Heart left ventricle (tissue), 16 donors: ENCODE results near the gene FUT4. TPM values are rescaled to one million over a fixed set of nuclear protein-coding genes. Genes with fewer than 3 reads are reported as not detected.

Experiments
- ATAC-seq, 4 donors: fragments of 200-7000 bp; cut with Tn5 transposase; one replicate each; pipeline ENCODE4 v1.9.1; 2020 to 2022; ENCODE audit warnings: moderate library complexity in 4 of 4, mild to moderate bottlenecking in 3 of 4, moderate number of reproducible peaks in 1 of 4
- DNase-seq, 5 donors: peaks; one replicate each; pipeline ENCODE4 v3.0.0-alpha.2; 2020
- H3K27ac ChIP-seq, 12 donors: fragments of 200-600 bp; sonication (generic) in 4 of 12; one replicate each; pipeline versions ENCODE4 v1.5.0 to v1.8.0; 2016 to 2022; ENCODE audit warnings: mild to moderate bottlenecking in 2 of 12
- H3K27me3 ChIP-seq, 9 donors: fragments of 200-600 bp; sonication (generic) in 2 of 9; one replicate each; pipeline versions ENCODE4 v1.5.1 to v1.8.0; 2016 to 2022; ENCODE audit warnings: mild to moderate bottlenecking in 3 of 9
- H3K36me3 ChIP-seq, 9 donors: fragments of 200-600 bp; sonication (generic) in 2 of 9; one replicate each; pipeline versions ENCODE4 v1.5.0 to v1.8.0; 2018 to 2022; ENCODE audit warnings: mild to moderate bottlenecking in 2 of 9
- H3K4me1 ChIP-seq, 12 donors: fragments of 200-600 bp; sonication (generic) in 4 of 12; one replicate each; pipeline versions ENCODE4 v1.5.0 to v1.8.0; 2016 to 2022; ENCODE audit warnings: mild to moderate bottlenecking in 3 of 12
- H3K4me3 ChIP-seq, 12 donors: fragments of 200-600 bp; sonication (generic) in 4 of 12; one replicate each; pipeline versions ENCODE4 v1.5.0 to v1.8.0; 2017 to 2022; ENCODE audit warnings: mild to moderate bottlenecking in 9 of 12, moderate library complexity in 4 of 12
- H3K9me3 ChIP-seq, 12 donors: fragments of 200-600 bp; sonication (generic) in 4 of 12; one replicate each; pipeline versions ENCODE4 v1.5.0 to v1.8.0; 2016 to 2022; ENCODE audit warnings: mild to moderate bottlenecking in 1 of 12
- POLR2A ChIP-seq, 2 donors: fragments of 450-650 bp; IDR thresholded peaks; one replicate each; pipeline ENCODE4 v1.6.1; 2017; ENCODE audit warnings: antibody characterized with exemption in 2 of 2, mild to moderate bottlenecking in 2 of 2, moderate library complexity in 2 of 2
- WGBS, 4 donors: extraction: QIAGEN DNeasy Blood & Tissue Kit in 2 of 4; methylation state at CpG; one replicate each; pipeline versions ENCODE4 v1.1.5 to v1.1.7; 2013 to 2018; 5-methylcytosine and 5-hydroxymethylcytosine counted together
- intact Hi-C, 10 donors: fragments of 100-400 bp; cut with DNase I; formaldehyde crosslinking; loops; one replicate each; pipeline versions ENCODE4 v1.11.1 to v1.14.2; 2022
- polyA plus RNA-seq, 2 donors: library from polyadenylated mRNA; stranded (reverse); fragments of 200-250 nt; gene quantifications; one replicate each; pipeline ENCODE4 v1.2.3, GENCODE V29; 2013
- total RNA-seq, 9 donors: library from RNA; depleted of rRNA in 2 of 9; stranded (reverse); fragments of >200 nt in 2 of 9; fragmentation: NEBNext Ultra II Directional in 3 of 9; extraction: Animal tissue kit (Norgen Biotek cat#: 25700) in 3 of 9; gene quantifications; one replicate each; pipeline versions ENCODE4 v1.1.0 to v1.2.4, GENCODE V29; 2016 to 2023
- TF ChIP-seq, protein P1 (sequence below), 12 donors: fragments of 200-600 bp; sonication (generic) in 4 of 12; IDR thresholded peaks; one replicate each; pipeline versions ENCODE4 v1.5.0 to v1.8.0; 2018 to 2022; ENCODE audit warnings: antibody characterized with exemption in 12 of 12, mild to moderate bottlenecking in 5 of 12
- donor health status: ischemic (EF 13 %, LVEDD 7.1; RV severe dilation, severe dysfunction).
- donor health status: healthy with polysubstance abuse.
- donor health status: DM: no; HTN: yes; CAD: no.
- donor health status: DM: no; HTN: no; CAD: no.
- donor health status: ischemic (EF 25% LVEDD 6.9; RV normal size, moderate dysfunction).
- donor health status: ischemic (EF 25% LVEDD 5.7; RV mildly dilated, moderate dysfunction).
- donor health status: healthy.
- donor health status: DM: yes; HTN: yes; CAD: no.
- donor health status: ischemic (EF 35%, LVEDD 5.7; RV mildly dilated, moderate dysfunction).
- donor health status: nonischemic (EF 11% LVEDD 7.7; RV severe dilation, severe dysfunction).
- donor health status: DM: yes; HTN: yes; CAD: no.
- donor health status: PGD.
- donor health status: ischemic (EF 29% LVEDD 5.4; RV normal size, mild dysfunction).
- donor health status: nonischemic (EF 23%, LVEDD 6.1; RV moderate dilation, normal function).

Gene FUT4
- total and polyA plus RNA-seq, 11 donors: 0.46 to 4.7 (median 1.2) TPM

DNA sequence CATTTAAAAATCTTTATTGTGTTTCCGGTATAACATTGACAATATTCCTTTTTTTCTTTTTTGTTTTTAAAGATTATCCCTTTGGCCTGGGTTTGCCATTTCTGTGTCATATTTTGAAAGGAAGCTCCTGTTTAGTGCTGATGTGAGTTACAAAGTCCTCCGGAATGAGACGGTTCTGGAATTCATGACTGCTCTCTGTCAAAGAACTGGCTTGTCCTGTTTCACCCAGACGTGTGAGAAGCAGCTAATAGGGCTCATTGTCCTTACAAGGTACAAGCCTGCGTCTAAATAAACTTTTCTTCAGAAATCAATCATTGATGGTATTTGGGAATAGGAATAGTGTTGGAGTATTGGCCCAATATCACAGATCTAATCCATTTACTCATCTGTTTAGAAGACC is 43.3 kb downstream of the FUT4 start:
- no peaks in the 10 kb centered on the region for H3K27me3 ChIP-seq
- intact Hi-C loops: no loop called here
- H3K4me1 ChIP-seq: peaks cover 0 to 21% (median 0%) of the 10 kb centered on the region in 12 donors
- ATAC-seq: no peak
- WGBS, 4 donors: 72 to 81% (median 78%) methylated on average over 5 of the region's 5 CpGs
- peaks cover 0 to 26% (median 0%) of the 10 kb centered on the region in 9 donors for H3K36me3 ChIP-seq
- no peak overlapping the region for H3K4me3 ChIP-seq
- no peaks in the 10 kb centered on the region for H3K9me3 ChIP-seq
- DNase-seq: no peak
- no peak overlapping the region for H3K27ac ChIP-seq
- no peak for TF ChIP-seq POLR2A (IDR thresholded peaks at IDR 0.05)
- TF ChIP-seq, protein P1, sequence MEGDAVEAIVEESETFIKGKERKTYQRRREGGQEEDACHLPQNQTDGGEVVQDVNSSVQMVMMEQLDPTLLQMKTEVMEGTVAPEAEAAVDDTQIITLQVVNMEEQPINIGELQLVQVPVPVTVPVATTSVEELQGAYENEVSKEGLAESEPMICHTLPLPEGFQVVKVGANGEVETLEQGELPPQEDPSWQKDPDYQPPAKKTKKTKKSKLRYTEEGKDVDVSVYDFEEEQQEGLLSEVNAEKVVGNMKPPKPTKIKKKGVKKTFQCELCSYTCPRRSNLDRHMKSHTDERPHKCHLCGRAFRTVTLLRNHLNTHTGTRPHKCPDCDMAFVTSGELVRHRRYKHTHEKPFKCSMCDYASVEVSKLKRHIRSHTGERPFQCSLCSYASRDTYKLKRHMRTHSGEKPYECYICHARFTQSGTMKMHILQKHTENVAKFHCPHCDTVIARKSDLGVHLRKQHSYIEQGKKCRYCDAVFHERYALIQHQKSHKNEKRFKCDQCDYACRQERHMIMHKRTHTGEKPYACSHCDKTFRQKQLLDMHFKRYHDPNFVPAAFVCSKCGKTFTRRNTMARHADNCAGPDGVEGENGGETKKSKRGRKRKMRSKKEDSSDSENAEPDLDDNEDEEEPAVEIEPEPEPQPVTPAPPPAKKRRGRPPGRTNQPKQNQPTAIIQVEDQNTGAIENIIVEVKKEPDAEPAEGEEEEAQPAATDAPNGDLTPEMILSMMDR (IDR thresholded peaks at IDR 0.05): no peak

DNA sequence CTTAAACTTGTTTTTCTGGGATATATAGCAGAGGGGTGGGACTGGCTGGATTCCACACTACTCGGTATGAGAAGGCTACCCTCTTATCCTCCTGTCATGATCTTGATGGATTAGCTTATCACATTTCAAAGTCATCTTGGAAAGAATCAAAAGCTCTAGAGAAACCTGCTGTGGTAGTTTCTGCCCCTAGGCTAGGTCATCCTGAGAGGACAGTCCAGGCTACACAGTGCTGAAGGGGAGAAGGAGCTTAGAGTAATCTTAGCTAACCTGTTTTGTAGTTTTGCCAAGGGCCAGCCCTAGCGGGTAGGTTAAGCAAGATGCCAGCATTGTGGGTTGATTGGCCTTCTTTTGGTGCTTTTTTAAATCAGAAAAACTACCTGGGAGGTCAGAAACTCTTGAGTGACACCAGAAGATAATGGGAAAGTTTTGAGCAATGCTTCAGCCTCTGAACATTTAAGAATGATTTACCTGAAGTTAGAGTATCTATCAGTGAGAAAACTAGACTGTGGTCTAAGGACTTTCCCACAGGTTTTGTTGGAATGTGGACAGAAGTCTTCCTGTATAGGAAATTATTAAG is 44.7 kb downstream of the FUT4 start:
- H3K27ac ChIP-seq: no peak overlapping the region
- H3K36me3 ChIP-seq: peaks cover 0 to 27% (median 0%) of the 10 kb centered on the region in 9 donors
- H3K9me3 ChIP-seq: no peaks in the 10 kb centered on the region
- ATAC-seq: no peak
- DNase-seq: no peak
- intact Hi-C loops: no loop called here
- no peaks in the 10 kb centered on the region for H3K27me3 ChIP-seq
- WGBS, 4 donors: 57 to 70% (median 64%) methylated on average over 2 of the region's 2 CpGs
- H3K4me1 ChIP-seq: peaks cover 0 to 16% (median 0%) of the 10 kb centered on the region in 12 donors
- TF ChIP-seq, protein P1 (IDR thresholded peaks at IDR 0.05): no peak
- TF ChIP-seq POLR2A (IDR thresholded peaks at IDR 0.05): no peak
- no peak overlapping the region for H3K4me3 ChIP-seq

DNA sequence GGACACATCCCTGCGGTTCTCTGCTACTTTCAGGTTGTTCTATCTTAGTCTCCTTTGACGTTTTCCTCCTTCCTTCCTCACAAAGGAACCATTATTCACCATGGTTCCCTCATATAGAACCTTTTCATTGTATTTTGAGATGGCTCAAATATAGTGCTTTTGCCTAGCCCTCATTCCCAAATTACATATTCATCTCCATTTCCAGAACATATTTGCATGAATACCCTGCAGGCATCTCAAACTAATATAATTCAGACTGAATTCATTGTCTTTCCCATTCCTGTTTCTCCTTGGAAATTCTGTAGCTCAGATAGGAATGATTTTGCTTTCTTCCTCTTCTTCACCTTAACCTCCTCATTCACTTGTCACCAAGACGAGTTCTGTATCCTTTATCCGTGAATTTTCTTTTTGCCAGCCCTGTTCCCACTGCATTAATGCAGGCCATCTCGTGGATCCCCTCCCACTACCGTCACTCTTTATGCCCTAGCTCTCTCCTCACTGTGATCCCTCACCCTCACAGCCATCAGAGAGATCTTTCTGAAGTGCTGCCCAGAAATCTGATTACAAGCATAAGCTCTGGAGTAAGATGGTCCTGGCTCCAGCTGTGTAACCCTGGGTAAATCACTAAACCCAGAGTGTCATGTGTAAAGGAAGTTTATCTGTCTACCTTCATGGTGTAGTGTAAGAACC is 46.8 kb downstream of the FUT4 start:
- Histone ChIP-seq H3K27ac (no peak overlapping the region), H3K4me3 (no peak overlapping the region), H3K27me3 (no peaks in the 10 kb centered on the region), H3K36me3 (peaks cover 0 to 34% (median 0%) of the 10 kb centered on the region in 9 donors), H3K4me1 (no peaks in the 10 kb centered on the region), H3K9me3 (no peaks in the 10 kb centered on the region)
- intact Hi-C loops: no loop called here
- 70 to 80% (median 73%) methylated on average over 6 of the region's 6 CpGs for WGBS, 4 donors
- DNase-seq: no peak
- ATAC-seq: no peak
- TF ChIP-seq, protein P1 (IDR thresholded peaks at IDR 0.05): no peak
- TF ChIP-seq POLR2A (IDR thresholded peaks at IDR 0.05): no peak

DNA sequence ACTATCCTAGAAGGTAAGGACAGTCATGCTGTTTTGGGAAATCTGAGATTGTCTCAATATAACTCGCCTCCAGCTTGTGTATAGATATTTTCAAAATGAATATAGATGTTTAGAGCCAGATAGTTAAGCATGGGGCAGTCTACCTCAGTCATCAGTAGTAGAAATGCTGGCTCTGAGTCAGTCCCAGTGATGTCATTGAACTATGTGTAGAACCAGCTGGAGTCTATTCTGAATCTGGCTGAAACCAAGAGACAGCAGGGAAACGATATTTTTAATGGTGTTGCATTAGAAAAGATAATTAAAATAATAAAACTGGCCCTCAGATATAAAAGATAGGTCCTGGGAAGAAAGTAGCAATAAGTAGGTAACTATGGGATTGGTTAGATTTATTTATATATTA is 49.3 kb downstream of the FUT4 start:
- no peak for DNase-seq

More for the DNA sequence above, 49.3 kb downstream of the FUT4 start:
- no peaks in the 10 kb centered on the region for H3K27me3 ChIP-seq
- H3K9me3 ChIP-seq: no peaks in the 10 kb centered on the region
- no peak overlapping the region for H3K27ac ChIP-seq
- no peak overlapping the region for H3K4me3 ChIP-seq
- ATAC-seq: peak in 2 of 4 donors; percentile 48 to 71
- peaks cover 0 to 53% (median 6%) of the 10 kb centered on the region in 9 donors for H3K36me3 ChIP-seq
- intact Hi-C loops: no loop called here
- TF ChIP-seq, protein P1 (IDR thresholded peaks at IDR 0.05): no peak
- no peak for TF ChIP-seq POLR2A (IDR thresholded peaks at IDR 0.05)
- 74 to 84% (median 82%) methylated on average over 2 of the region's 2 CpGs for WGBS, 4 donors
- H3K4me1 ChIP-seq: no peaks in the 10 kb centered on the region
